GM12878 (cell line): ENCODE data around the gene TESK1. TPM values are rescaled to one million over a fixed set of nuclear protein-coding genes. Genes with fewer than 3 reads are reported as not detected.

ENCODE experiments used
- ASH2L ChIP-seq: fragments of 300-600, 200-600 bp; sonication (generic); IDR thresholded peaks from 2 replicates; pipeline ENCODE4 v1.6.1; 2017; ENCODE audit warnings: low read depth, mild to moderate bottlenecking, borderline replicate concordance
- BACH1 ChIP-seq: fragments of 450-650 bp; IDR thresholded peaks from 2 replicates; pipeline ENCODE4 v1.6.1; 2017; ENCODE audit warnings: mild to moderate bottlenecking, borderline replicate concordance
- BCL11A ChIP-seq: IDR thresholded peaks from 2 replicates; pipeline ENCODE4 v1.6.1; 2011; ENCODE audit warnings: low read depth, low read length
- CBX3 ChIP-seq: fragments of 200-600 bp; sonication (generic); IDR thresholded peaks from 2 replicates; pipeline ENCODE4 v1.6.1; 2016; ENCODE audit warnings: low read depth, borderline replicate concordance
- CREB1 ChIP-seq: IDR thresholded peaks from 2 replicates; pipeline ENCODE4 v1.6.1; 2012; ENCODE audit warnings: low read depth, mild to moderate bottlenecking, inconsistent platforms
- EED ChIP-seq: sonication (generic); IDR thresholded peaks from 2 replicates; pipeline ENCODE4 v1.6.1; 2016; ENCODE audit warnings: antibody characterized with exemption, low read depth
- GATAD2B ChIP-seq: fragments of 450-650 bp; conservative IDR thresholded peaks from 2 replicates; pipeline ENCODE4 v1.6.1; 2017; ENCODE audit warnings: low read depth, mild to moderate bottlenecking, moderate library complexity
- KLF5 ChIP-seq: fragments of 450-650 bp; IDR thresholded peaks from 2 replicates; pipeline ENCODE4 v1.6.1; 2014; ENCODE audit warnings: mild to moderate bottlenecking; ENCODE audit not compliant: partially characterized antibody
- MXI1 ChIP-seq: fragments of 150-350 bp; IDR thresholded peaks from 2 replicates; pipeline ENCODE4 v1.6.1; 2011; ENCODE audit warnings: low read depth, mild to moderate bottlenecking, inconsistent platforms, low read length, improper control_type of control experiment
- PML ChIP-seq: IDR thresholded peaks from 2 replicates; pipeline ENCODE4 v1.6.1; 2012; ENCODE audit warnings: low read length, inconsistent platforms
- POLR2AphosphoS5 ChIP-seq: IDR thresholded peaks from 2 replicates; pipeline ENCODE4 v1.6.1; 2011; ENCODE audit warnings: mild to moderate bottlenecking, low read length, inconsistent platforms
- RB1 ChIP-seq: fragments of 450-650 bp; formaldehyde crosslinking; IDR thresholded peaks from 2 replicates; pipeline ENCODE4 v1.6.1; 2017; ENCODE audit warnings: mild to moderate bottlenecking, borderline replicate concordance
- RCOR1 ChIP-seq: conservative IDR thresholded peaks from 2 replicates; pipeline ENCODE4 v1.6.1; 2012; ENCODE audit warnings: low read depth, low read length, improper control_type of control experiment
- RFX5 ChIP-seq: IDR thresholded peaks from 2 replicates; pipeline ENCODE4 v1.6.1; 2011; ENCODE audit warnings: low read depth, low read length, improper control_type of control experiment
- SPI1 ChIP-seq: IDR thresholded peaks from 2 replicates; pipeline ENCODE4 v1.6.1; 2011; ENCODE audit warnings: low read depth, mild to moderate bottlenecking, low read length, moderate library complexity, borderline replicate concordance; ENCODE audit not compliant: insufficient read depth
- SREBF1 ChIP-seq: IDR thresholded peaks from 2 replicates; pipeline ENCODE4 v1.6.1; 2012; ENCODE audit warnings: mild to moderate bottlenecking, low read length
- TBL1XR1 ChIP-seq: IDR thresholded peaks from 2 replicates; pipeline ENCODE4 v1.6.1; 2012; ENCODE audit warnings: low read depth, low read length, improper control_type of control experiment
- ZNF274 ChIP-seq: IDR thresholded peaks from one replicate; pipeline ENCODE4 v1.8.0; 2011; ENCODE audit not compliant: insufficient read length, insufficient read depth
- polyA plus RNA-seq, 11 experiments: library from polyadenylated mRNA; depleted of rRNA in 4 of 11; unstranded in 6 of 11; stranded (reverse) in 5 of 11; fragments of >200 nt; fragmentation: Nextera tagmentation in 4 of 11; fragmentation: Illumina TruSeq in 1 of 11; extraction: Ambion mirVana in 4 of 11; extraction: Trizol in 1 of 11; gene quantifications; 1 replicate in 1 of 11; 2 replicates in 10 of 11; pipeline versions ENCODE4 v1.2.1 to v1.2.3, GENCODE V29; 2011 to 2016; ENCODE audit warnings: inconsistent platforms in 2 of 11, missing spikeins in 2 of 11, low read depth in 1 of 11
- total RNA-seq, 4 experiments: library from RNA; depleted of rRNA in 3 of 4; stranded (reverse); fragments of >200 nt in 3 of 4; fragmentation: Illumina TruSeq in 1 of 4; extraction: Trizol in 1 of 4; gene quantifications; 2 replicates each; pipeline versions ENCODE4 v1.2.1 to v1.2.3, GENCODE V29; 2013 to 2021
- TF ChIP-seq, protein P1 (sequence below): IDR thresholded peaks from 2 replicates; pipeline ENCODE4 v1.6.1; 2012; ENCODE audit warnings: low read depth, low read length, improper control_type of control experiment
- TF ChIP-seq, protein P2 (sequence below): fragments of 450-650 bp; IDR thresholded peaks from 2 replicates; pipeline ENCODE4 v1.6.1; 2017; ENCODE audit warnings: mild to moderate bottlenecking, moderate library complexity
- TF ChIP-seq, protein P3 (sequence below): IDR thresholded peaks from 2 replicates; pipeline ENCODE4 v1.6.1; 2012; ENCODE audit warnings: low read depth, low read length, improper control_type of control experiment
- TF ChIP-seq, protein P4 (sequence below): fragments of 450-650 bp; IDR thresholded peaks from 2 replicates; pipeline ENCODE4 v1.6.1; 2014; ENCODE audit warnings: mild to moderate bottlenecking

Gene TESK1
- total and polyA plus RNA-seq, 10 of the 15 experiments (the other 5 are each of a cell fraction or from before 2014, with no cell fraction given) = 0.16 to 19.5 (median 7.9) TPM; not detected in 1

DNA sequence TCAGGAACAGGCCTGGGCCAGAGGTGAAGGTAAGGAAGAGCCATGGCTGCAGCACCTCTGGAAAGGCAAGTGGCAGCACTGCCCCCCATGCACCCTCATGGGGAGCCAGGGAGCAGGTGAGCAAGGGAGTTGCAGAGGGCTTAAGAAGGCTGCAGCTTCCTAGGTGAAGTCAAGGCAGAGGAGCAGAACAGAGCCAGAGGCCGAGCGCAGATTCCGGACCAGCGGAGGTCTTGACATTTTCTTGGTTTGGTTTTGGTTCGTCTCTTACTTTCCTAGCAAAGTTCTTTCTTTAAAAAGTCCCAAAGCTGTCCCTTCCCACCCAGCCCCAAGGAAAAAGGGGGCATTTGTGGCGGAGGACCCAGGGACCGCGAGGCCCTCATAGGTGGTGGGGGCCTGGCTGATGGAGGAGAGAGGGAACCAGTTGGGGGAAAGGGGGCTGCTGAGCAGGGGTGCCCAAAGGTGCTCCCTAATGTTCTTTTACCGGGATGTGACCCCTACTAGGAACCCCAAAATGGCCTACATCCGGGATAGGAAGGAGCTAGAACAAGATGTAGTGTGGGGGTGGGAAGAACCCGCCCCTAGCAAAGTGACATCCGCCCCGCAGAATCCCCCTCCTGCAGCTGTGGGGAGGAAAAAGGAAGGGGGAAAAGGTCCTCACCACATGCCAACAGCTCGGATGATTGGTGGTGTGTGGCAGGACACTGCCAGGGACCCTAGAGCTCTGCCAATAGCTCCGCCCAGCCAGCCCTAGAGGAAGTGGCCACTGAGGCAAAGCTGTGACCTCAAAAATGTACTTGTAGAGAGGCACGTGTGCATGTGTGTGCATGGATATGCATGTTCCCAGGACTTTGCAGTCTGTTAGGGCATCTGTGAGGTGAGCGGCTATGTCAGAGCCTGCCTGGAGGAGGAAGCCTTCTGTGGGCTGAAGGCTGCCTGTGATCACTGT lies 14.1 kb downstream of the TESK1 start (continued):
- TF ChIP-seq, protein P1, sequence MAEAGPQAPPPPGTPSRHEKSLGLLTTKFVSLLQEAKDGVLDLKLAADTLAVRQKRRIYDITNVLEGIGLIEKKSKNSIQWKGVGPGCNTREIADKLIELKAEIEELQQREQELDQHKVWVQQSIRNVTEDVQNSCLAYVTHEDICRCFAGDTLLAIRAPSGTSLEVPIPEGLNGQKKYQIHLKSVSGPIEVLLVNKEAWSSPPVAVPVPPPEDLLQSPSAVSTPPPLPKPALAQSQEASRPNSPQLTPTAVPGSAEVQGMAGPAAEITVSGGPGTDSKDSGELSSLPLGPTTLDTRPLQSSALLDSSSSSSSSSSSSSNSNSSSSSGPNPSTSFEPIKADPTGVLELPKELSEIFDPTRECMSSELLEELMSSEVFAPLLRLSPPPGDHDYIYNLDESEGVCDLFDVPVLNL = no peak
- TF ChIP-seq TBL1XR1 = no peak
- TF ChIP-seq BCL11A = no peak
- no peak for TF ChIP-seq CBX3
- TF ChIP-seq MXI1 = no peak
- TF ChIP-seq BACH1 = no peak; the same call in 1 of the 2 replicates
- TF ChIP-seq CREB1 = peak; percentile 83
- TF ChIP-seq, protein P2, sequence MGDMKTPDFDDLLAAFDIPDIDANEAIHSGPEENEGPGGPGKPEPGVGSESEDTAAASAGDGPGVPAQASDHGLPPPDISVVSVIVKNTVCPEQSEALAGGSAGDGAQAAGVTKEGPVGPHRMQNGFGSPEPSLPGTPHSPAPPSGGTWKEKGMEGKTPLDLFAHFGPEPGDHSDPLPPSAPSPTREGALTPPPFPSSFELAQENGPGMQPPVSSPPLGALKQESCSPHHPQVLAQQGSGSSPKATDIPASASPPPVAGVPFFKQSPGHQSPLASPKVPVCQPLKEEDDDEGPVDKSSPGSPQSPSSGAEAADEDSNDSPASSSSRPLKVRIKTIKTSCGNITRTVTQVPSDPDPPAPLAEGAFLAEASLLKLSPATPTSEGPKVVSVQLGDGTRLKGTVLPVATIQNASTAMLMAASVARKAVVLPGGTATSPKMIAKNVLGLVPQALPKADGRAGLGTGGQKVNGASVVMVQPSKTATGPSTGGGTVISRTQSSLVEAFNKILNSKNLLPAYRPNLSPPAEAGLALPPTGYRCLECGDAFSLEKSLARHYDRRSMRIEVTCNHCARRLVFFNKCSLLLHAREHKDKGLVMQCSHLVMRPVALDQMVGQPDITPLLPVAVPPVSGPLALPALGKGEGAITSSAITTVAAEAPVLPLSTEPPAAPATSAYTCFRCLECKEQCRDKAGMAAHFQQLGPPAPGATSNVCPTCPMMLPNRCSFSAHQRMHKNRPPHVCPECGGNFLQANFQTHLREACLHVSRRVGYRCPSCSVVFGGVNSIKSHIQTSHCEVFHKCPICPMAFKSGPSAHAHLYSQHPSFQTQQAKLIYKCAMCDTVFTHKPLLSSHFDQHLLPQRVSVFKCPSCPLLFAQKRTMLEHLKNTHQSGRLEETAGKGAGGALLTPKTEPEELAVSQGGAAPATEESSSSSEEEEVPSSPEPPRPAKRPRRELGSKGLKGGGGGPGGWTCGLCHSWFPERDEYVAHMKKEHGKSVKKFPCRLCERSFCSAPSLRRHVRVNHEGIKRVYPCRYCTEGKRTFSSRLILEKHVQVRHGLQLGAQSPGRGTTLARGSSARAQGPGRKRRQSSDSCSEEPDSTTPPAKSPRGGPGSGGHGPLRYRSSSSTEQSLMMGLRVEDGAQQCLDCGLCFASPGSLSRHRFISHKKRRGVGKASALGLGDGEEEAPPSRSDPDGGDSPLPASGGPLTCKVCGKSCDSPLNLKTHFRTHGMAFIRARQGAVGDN = peak; percentile 83
- no peak for TF ChIP-seq RFX5
- TF ChIP-seq, protein P3, sequence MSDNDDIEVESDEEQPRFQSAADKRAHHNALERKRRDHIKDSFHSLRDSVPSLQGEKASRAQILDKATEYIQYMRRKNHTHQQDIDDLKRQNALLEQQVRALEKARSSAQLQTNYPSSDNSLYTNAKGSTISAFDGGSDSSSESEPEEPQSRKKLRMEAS = no peak; the same call in 1 of the 2 replicates
- peak; percentile 68; the same call in 1 of the 2 replicates for TF ChIP-seq SPI1
- TF ChIP-seq ZNF274 = no peak
- no peak for TF ChIP-seq RCOR1
- TF ChIP-seq PML = no peak
- no peak for TF ChIP-seq POLR2AphosphoS5
- peak; percentile 69; the same call in 1 of the 2 replicates for TF ChIP-seq EED
- TF ChIP-seq, protein P4, sequence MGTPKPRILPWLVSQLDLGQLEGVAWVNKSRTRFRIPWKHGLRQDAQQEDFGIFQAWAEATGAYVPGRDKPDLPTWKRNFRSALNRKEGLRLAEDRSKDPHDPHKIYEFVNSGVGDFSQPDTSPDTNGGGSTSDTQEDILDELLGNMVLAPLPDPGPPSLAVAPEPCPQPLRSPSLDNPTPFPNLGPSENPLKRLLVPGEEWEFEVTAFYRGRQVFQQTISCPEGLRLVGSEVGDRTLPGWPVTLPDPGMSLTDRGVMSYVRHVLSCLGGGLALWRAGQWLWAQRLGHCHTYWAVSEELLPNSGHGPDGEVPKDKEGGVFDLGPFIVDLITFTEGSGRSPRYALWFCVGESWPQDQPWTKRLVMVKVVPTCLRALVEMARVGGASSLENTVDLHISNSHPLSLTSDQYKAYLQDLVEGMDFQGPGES = no peak
- TF ChIP-seq ASH2L = no peak
- peak; percentile 70 for TF ChIP-seq GATAD2B
- no peak for TF ChIP-seq KLF5
- no peak for TF ChIP-seq SREBF1
- TF ChIP-seq RB1 = no peak
